ENCODE measurements around the gene BRSK2.

BRSK2 gene

DNA sequence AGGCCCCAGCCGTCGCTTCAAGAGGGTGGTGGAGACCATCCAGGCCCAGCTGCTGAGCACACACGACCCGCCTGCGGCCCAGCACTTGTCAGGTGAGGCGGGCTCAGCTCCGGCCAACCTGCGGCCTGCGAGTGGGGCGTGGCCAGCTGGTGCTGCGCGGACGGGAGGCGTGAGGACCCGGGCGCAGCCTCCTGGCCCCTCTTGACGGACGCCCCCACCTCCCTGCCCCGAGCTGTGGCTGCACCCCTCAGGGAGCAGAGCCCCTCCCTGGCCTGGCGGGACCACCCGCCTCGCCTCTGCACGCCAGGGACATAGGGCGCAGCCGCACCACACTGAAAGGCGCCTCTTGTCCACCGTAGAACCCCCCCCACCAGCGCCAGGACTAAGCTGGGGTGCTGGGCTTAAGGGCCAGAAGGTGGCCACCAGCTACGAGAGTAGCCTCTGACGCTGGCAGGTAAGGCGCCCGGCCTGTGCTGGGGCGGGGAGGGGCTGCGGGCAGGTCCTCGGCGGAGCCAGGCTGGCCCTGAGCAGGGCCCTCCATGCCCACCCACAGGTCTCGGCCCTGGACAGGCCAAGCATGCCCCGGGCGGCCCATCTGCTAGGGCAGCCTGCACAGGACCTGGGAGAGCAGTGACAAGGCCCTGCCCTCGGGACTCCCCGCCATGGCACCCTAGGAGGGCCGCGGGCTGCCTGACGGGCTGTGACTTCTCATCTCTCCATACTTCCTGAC lies 67.0 kb downstream of the BRSK2 start:
- H3K9me3 ChIP-seq (ENCODE audit: control insufficient read depth, insufficient read depth, low read depth, low read length) = no peaks in the 10 kb centered on the region
- H3K27ac ChIP-seq (ENCODE audit: extremely low read depth, low read depth, low read length) = no peak overlapping the region
- ChIA-PET POLR2A (no interaction called here), CTCF (interaction anchor here (0.6 to 0.9 kb wide), 2 partner anchors 59 to 1149 kb away, joined by 3 read pairs; no protein-coding TSS in a partner anchor)
- H3K36me3 ChIP-seq (ENCODE audit: control insufficient read depth in 2 of 2, insufficient read depth in 1 of 2, low read length in 2 of 2) = peaks cover 0 to 62% of the 10 kb centered on the region in 2 experiments; a peak in 1 of 3 replicates
- TF ChIP-seq ZNF561 (tag by site-specific recombination; IDR thresholded peaks at IDR 0.05; ENCODE audit: borderline replicate concordance) (no peak), ZNF416 (tag by site-specific recombination; IDR thresholded peaks at IDR 0.05) (no peak), IKZF3 (tag by site-specific recombination; IDR thresholded peaks at IDR 0.05) (no peak), ZNF138 (tag by site-specific recombination; IDR thresholded peaks at IDR 0.05; ENCODE audit: borderline replicate concordance) (no peak)
- no peak overlapping the region for H3K4me3 ChIP-seq (ENCODE audit: low read depth, low read length)
- no peaks in the 10 kb centered on the region for H3K4me1 ChIP-seq (ENCODE audit: control insufficient read depth, insufficient read depth, low read length)

DNA sequence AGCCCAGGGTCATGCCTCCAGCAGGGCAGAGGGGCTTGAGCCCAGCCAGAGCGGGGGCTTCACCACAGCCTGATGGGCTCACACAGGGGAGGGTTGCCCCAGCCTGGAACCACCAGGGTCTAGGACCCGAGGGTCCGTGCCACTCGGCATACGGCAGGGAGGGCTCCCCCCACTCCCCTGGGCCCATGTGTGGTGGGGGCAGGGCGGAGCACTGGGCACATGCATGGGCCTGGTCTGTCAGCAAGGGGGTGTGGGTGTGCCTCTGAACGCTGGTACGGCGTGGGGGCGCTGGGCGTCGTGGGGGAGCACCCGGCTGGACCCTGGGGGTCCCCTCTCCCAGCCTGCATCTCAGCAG lies 67.6 kb downstream of the BRSK2 start:
- POLR2A ChIA-PET = no interaction called here
- TF ChIP-seq GLIS2 (tag by site-specific recombination; IDR thresholded peaks at IDR 0.05) = peak; percentile 42; the same call in 1 of the 2 replicates
- TF ChIP-seq ZSCAN23 (tag by site-specific recombination; IDR thresholded peaks at IDR 0.05) = no peak
- TF ChIP-seq ZBTB21 (tag by site-specific recombination; IDR thresholded peaks at IDR 0.05) = no peak
- no peak for TF ChIP-seq ZNF610 (tag by site-specific recombination; IDR thresholded peaks at IDR 0.05; ENCODE audit: borderline replicate concordance)
- CTCF ChIA-PET = no interaction called here
- Histone ChIP-seq H3K4me3 (ENCODE audit: low read depth, low read length) (no peak overlapping the region), H3K36me3 (ENCODE audit: control insufficient read depth in 2 of 2, insufficient read depth in 1 of 2, low read length in 2 of 2) (peaks cover 0 to 57% of the 10 kb centered on the region in 2 experiments; a peak in 1 of 3 replicates), H3K4me1 (ENCODE audit: control insufficient read depth, insufficient read depth, low read length) (no peaks in the 10 kb centered on the region), H3K27ac (ENCODE audit: extremely low read depth, low read depth, low read length) (no peak overlapping the region), H3K9me3 (ENCODE audit: control insufficient read depth, insufficient read depth, low read depth, low read length) (no peaks in the 10 kb centered on the region)

DNA sequence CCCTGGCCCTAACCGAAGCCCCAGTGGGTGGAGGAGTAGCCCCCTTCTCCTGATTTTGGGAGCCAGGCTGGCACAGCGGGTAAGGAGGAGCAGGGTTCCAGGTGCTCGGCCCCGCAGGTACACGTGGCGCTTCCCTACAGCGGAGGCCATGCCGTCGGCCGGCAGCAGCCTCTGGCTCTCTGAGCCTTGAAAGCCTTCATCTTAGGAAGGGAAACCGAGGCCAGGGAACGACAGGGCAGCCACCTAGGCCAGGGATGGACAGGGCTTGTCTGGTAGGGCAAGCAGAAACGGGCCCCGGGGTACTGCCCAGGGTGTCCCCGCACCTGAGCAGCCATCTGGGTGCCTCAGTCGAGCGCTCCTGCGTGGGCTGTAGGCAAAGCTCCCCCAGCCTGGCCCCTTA lies 68.1 kb downstream of the BRSK2 start:
- H3K9me3 ChIP-seq (ENCODE audit: control insufficient read depth, insufficient read depth, low read depth, low read length) = no peaks in the 10 kb centered on the region
- H3K4me3 ChIP-seq (ENCODE audit: low read depth, low read length) = no peak overlapping the region
- H3K4me1 ChIP-seq (ENCODE audit: control insufficient read depth, insufficient read depth, low read length) = no peaks in the 10 kb centered on the region
- peaks cover 0 to 57% of the 10 kb centered on the region in 2 experiments; a peak in 1 of 3 replicates for H3K36me3 ChIP-seq (ENCODE audit: control insufficient read depth in 2 of 2, insufficient read depth in 1 of 2, low read length in 2 of 2)
- POLR2A ChIA-PET = no interaction called here
- CTCF ChIA-PET = no interaction called here
- no peak overlapping the region for H3K27ac ChIP-seq (ENCODE audit: extremely low read depth, low read depth, low read length)
- no peak for TF ChIP-seq ZNF146 (tag by site-specific recombination; IDR thresholded peaks at IDR 0.05)
- TF ChIP-seq ZNF707 (tag by site-specific recombination; IDR thresholded peaks at IDR 0.05) = no peak
- TF ChIP-seq, protein P1, sequence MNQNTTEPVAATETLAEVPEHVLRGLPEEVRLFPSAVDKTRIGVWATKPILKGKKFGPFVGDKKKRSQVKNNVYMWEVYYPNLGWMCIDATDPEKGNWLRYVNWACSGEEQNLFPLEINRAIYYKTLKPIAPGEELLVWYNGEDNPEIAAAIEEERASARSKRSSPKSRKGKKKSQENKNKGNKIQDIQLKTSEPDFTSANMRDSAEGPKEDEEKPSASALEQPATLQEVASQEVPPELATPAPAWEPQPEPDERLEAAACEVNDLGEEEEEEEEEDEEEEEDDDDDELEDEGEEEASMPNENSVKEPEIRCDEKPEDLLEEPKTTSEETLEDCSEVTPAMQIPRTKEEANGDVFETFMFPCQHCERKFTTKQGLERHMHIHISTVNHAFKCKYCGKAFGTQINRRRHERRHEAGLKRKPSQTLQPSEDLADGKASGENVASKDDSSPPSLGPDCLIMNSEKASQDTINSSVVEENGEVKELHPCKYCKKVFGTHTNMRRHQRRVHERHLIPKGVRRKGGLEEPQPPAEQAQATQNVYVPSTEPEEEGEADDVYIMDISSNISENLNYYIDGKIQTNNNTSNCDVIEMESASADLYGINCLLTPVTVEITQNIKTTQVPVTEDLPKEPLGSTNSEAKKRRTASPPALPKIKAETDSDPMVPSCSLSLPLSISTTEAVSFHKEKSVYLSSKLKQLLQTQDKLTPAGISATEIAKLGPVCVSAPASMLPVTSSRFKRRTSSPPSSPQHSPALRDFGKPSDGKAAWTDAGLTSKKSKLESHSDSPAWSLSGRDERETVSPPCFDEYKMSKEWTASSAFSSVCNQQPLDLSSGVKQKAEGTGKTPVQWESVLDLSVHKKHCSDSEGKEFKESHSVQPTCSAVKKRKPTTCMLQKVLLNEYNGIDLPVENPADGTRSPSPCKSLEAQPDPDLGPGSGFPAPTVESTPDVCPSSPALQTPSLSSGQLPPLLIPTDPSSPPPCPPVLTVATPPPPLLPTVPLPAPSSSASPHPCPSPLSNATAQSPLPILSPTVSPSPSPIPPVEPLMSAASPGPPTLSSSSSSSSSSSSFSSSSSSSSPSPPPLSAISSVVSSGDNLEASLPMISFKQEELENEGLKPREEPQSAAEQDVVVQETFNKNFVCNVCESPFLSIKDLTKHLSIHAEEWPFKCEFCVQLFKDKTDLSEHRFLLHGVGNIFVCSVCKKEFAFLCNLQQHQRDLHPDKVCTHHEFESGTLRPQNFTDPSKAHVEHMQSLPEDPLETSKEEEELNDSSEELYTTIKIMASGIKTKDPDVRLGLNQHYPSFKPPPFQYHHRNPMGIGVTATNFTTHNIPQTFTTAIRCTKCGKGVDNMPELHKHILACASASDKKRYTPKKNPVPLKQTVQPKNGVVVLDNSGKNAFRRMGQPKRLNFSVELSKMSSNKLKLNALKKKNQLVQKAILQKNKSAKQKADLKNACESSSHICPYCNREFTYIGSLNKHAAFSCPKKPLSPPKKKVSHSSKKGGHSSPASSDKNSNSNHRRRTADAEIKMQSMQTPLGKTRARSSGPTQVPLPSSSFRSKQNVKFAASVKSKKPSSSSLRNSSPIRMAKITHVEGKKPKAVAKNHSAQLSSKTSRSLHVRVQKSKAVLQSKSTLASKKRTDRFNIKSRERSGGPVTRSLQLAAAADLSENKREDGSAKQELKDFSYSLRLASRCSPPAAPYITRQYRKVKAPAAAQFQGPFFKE (tag by site-specific recombination; IDR thresholded peaks at IDR 0.05; ENCODE audit: borderline replicate concordance) = no peak
- no peak for TF ChIP-seq ZNF169 (tag by site-specific recombination; IDR thresholded peaks at IDR 0.05)

Data from HEK293 (cell line).